Transverse colon (tissue), 4 donors: ENCODE data around the gene OR56A1. TPM values are rescaled to one million over a fixed set of nuclear protein-coding genes. Genes with fewer than 3 reads are reported as not detected.
A peak's percentile ranks its signal among the peaks of the same experiment; 100 is the strongest.

Source experiments
- DNase-seq: peaks from one replicate; pipeline ENCODE4 v3.0.0-alpha.2; 2019
- H3K27ac ChIP-seq, 4 donors: fragments of 200-600 bp; sonication (generic); 2 replicates each; pipeline ENCODE4 v1.5.1; 2016 to 2018; ENCODE audit warnings: inconsistent platforms in 4 of 4
- H3K27me3 ChIP-seq: fragments of 200-600 bp; sonication (generic); 2 replicates; pipeline ENCODE4 v1.5.1; 2017; ENCODE audit warnings: inconsistent platforms
- H3K36me3 ChIP-seq, 4 donors: fragments of 200-600 bp; sonication (generic); 2 replicates each; pipeline ENCODE4 v1.5.1; 2017 to 2019; ENCODE audit warnings: inconsistent platforms in 4 of 4
- H3K4me1 ChIP-seq, 4 donors: fragments of 200-600 bp; sonication (generic); 2 replicates each; pipeline ENCODE4 v1.5.1; 2017 to 2020; ENCODE audit warnings: inconsistent platforms in 4 of 4
- H3K4me3 ChIP-seq, 4 donors: fragments of 200-600 bp; sonication (generic); 1 replicate in 1 of 4; 2 replicates in 3 of 4; pipeline versions ENCODE4 v1.5.1 to v1.6.1; 2017 to 2019; ENCODE audit warnings: inconsistent platforms in 4 of 4
- H3K9me3 ChIP-seq, 2 donors: fragments of 200-600 bp; sonication (generic); 2 replicates each; pipeline ENCODE4 v1.5.1; 2017 to 2019; ENCODE audit warnings: inconsistent platforms in 2 of 2
- CTCF ChIP-seq, 5 experiments: fragments of 200-600 bp in 3 of 5; fragments of 450-650 bp in 2 of 5; sonication (generic) in 3 of 5; IDR thresholded peaks; 1 replicate in 2 of 5; 2 replicates in 3 of 5; pipeline ENCODE4 v1.5.1; 2016 to 2017; ENCODE audit warnings: antibody characterized with exemption in 5 of 5, inconsistent platforms in 3 of 5, mild to moderate bottlenecking in 2 of 5, moderate library complexity in 1 of 5
- EP300 ChIP-seq: sonication (generic); formaldehyde crosslinking; IDR thresholded peaks from one replicate; pipeline ENCODE4 v1.6.1; 2017; ENCODE audit warnings: antibody characterized with exemption, low read depth
- POLR2A ChIP-seq: fragments of 450-650 bp; IDR thresholded peaks from one replicate; pipeline ENCODE4 v1.6.1; 2016; ENCODE audit warnings: antibody characterized with exemption, mild to moderate bottlenecking, moderate library complexity
- POLR2AphosphoS5 ChIP-seq, 3 donors: sonication (generic); formaldehyde crosslinking; IDR thresholded peaks; one replicate each; pipeline ENCODE4 v1.6.1; 2016; ENCODE audit warnings: antibody characterized with exemption in 3 of 3
- WGBS, 2 donors: methylation state at CpG; one replicate each; pipeline ENCODE4 v1.1.5; 2018; ENCODE audit warnings: low coverage in 1 of 2; 5-methylcytosine and 5-hydroxymethylcytosine counted together
- in situ Hi-C, 4 donors: fragments of 200-750 bp; cut with MboI; loops; one replicate each; pipeline versions ENCODE4 v1.15.0 to v1.15.1; 2017; ENCODE audit warnings: low sequenced_read_pairs in 3 of 4, low pct_ligation_motif_present in 1 of 4, low pct_unique_long_range_greater_than_20kb in 1 of 4
- intact Hi-C: fragments of 100-400 bp; cut with DNase I; formaldehyde crosslinking; loops from one replicate; pipeline ENCODE4 v1.15.1; 2023; ENCODE audit warnings: low total_unique reads
- total RNA-seq, 4 donors: library from RNA; depleted of rRNA; stranded (reverse); fragments of >200 nt; gene quantifications; one replicate each; pipeline ENCODE4 v1.1.0, GENCODE V29; 2016

The OR56A1 gene
- total RNA-seq, 4 donors from 2014 or later: 0.14 TPM; not detected in 3

- no peak overlapping the region for H3K4me3 ChIP-seq
- in situ Hi-C loops (no loop called here), intact Hi-C loops (no loop called here)
- H3K27ac ChIP-seq: no peak overlapping the region
- 53 to 83% methylated on average over 1 to 3 of the region's 3 CpGs for WGBS, 2 donors
- no peaks in the 10 kb centered on the region for H3K36me3 ChIP-seq
- no peaks in the 10 kb centered on the region for H3K9me3 ChIP-seq
- H3K4me1 ChIP-seq: no peaks in the 10 kb centered on the region
- no peak for DNase-seq
- H3K27me3 ChIP-seq: peaks cover 6% of the 10 kb centered on the region
- peak in 4 of 5 experiments; percentile 34 to 48 (median 46) for TF ChIP-seq CTCF (IDR thresholded peaks at IDR 0.05)
- TF ChIP-seq POLR2AphosphoS5 (IDR thresholded peaks at IDR 0.05): no peak
Observed at GRCh38 chr11:5992604-5993251, 37.8 kb downstream of the OR56A1 start.

- 52 to 70% methylated on average over 3 of the region's 3 CpGs for WGBS, 2 donors
- no peak overlapping the region for H3K4me3 ChIP-seq
- H3K27ac ChIP-seq: no peak overlapping the region
- TF ChIP-seq EP300 (no peak), CTCF (IDR thresholded peaks at IDR 0.05) (no peak), POLR2AphosphoS5 (IDR thresholded peaks at IDR 0.05) (no peak), POLR2A (no peak)
- H3K4me1 ChIP-seq: no peaks in the 10 kb centered on the region
- H3K9me3 ChIP-seq: no peaks in the 10 kb centered on the region
- peaks cover 6% of the 10 kb centered on the region for H3K27me3 ChIP-seq
- H3K36me3 ChIP-seq: no peaks in the 10 kb centered on the region
- in situ Hi-C loops: no loop called here
- no peak for DNase-seq
- intact Hi-C loops: no loop called here
Observed at GRCh38 chr11:5992150-5992549, 38.4 kb downstream of the OR56A1 start.

- DNase-seq: no peak
- intact Hi-C loops (no loop called here), in situ Hi-C loops (no loop called here)
- no peaks in the 10 kb centered on the region for H3K9me3 ChIP-seq
- no peak overlapping the region for H3K4me3 ChIP-seq
- no peak overlapping the region for H3K27ac ChIP-seq
- H3K27me3 ChIP-seq: peaks cover 6% of the 10 kb centered on the region
- WGBS, 2 donors: 64 to 75% methylated on average over 3 to 4 of the region's 4 CpGs
- no peaks in the 10 kb centered on the region for H3K4me1 ChIP-seq
- no peak for TF ChIP-seq EP300
- TF ChIP-seq CTCF (IDR thresholded peaks at IDR 0.05): no peak
- no peak for TF ChIP-seq POLR2A
- TF ChIP-seq POLR2AphosphoS5 (IDR thresholded peaks at IDR 0.05): no peak
- H3K36me3 ChIP-seq: no peaks in the 10 kb centered on the region
Observed at GRCh38 chr11:5989203-5989602, 41.4 kb downstream of the OR56A1 start.

- in situ Hi-C loops: no loop called here
- Histone ChIP-seq H3K27me3 (peaks cover 6% of the 10 kb centered on the region), H3K4me3 (no peak within 1 kb of the TSS), H3K36me3 (no peaks in the 10 kb centered on the region), H3K4me1 (no peaks in the 10 kb centered on the region), H3K9me3 (no peaks in the 10 kb centered on the region), H3K27ac (no peak within 1 kb of the TSS)
- no peak for DNase-seq
- 53 to 70% methylated on average over 1 of the region's 1 CpG for WGBS, 2 donors
- TF ChIP-seq POLR2AphosphoS5 (IDR thresholded peaks at IDR 0.05): no peak
- no peak for TF ChIP-seq POLR2A
- TF ChIP-seq EP300: no peak
- no peak for TF ChIP-seq CTCF (IDR thresholded peaks at IDR 0.05)
- intact Hi-C loops: no loop called here
Observed at GRCh38 chr11:5986885-5987284, 43.7 kb downstream of the OR56A1 start, which contains the start of gene OR52L1. Gene OR52L1, minus strand, starts transcription at chr11:5986985. Its CDS starts 55 bp downstream, at chr11:5986930.
